Peyer's patch (tissue), 4 donors: ENCODE data around the gene SUPT5H.
"Not testable (repeated sequence)": the region's sequence is repeated elsewhere in the genome, so short reads cannot be mapped to it uniquely, and the experiment has no call there.

Source experiments
- POLR2A ChIP-seq, 2 donors: fragments of 450-650 bp; IDR thresholded peaks; one replicate each; pipeline ENCODE4 v1.5.1; 2017; ENCODE audit warnings: antibody characterized with exemption in 2 of 2, mild to moderate bottlenecking in 2 of 2, moderate library complexity in 2 of 2
- TF ChIP-seq, protein P1 (sequence below), 6 experiments: fragments of 450-650 bp in 4 of 6; fragments of 200-600 bp in 2 of 6; sonication (generic) in 1 of 6; IDR thresholded peaks; one replicate each; pipeline ENCODE4 v1.5.1; 2017 to 2019; ENCODE audit warnings: antibody characterized with exemption in 6 of 6, mild to moderate bottlenecking in 3 of 6, moderate library complexity in 1 of 6

DNA sequence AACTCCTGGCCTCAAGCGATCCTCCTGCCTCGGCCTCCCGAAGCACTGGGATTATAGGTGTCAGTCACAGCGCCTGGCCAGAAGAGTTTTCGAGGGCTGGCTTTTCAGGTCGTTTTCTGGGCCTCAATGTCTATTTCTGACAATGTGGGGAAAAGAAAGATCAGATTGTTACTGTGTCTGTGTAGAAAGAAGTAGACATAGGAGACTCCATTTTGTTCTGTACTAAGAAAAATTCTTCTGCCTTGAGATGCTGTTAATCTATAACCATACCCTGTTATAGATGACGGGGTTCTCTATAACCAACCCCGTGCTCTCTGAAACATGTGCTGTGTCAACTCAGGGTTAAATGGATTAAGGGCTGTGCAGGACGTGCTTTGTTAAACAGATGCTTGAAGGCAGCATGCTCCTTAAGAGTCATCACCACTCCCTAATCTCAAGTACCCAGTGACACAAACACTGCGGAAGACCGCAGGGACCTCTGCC lies 34.0 kb downstream of the SUPT5H start:
- TF ChIP-seq, protein P1, sequence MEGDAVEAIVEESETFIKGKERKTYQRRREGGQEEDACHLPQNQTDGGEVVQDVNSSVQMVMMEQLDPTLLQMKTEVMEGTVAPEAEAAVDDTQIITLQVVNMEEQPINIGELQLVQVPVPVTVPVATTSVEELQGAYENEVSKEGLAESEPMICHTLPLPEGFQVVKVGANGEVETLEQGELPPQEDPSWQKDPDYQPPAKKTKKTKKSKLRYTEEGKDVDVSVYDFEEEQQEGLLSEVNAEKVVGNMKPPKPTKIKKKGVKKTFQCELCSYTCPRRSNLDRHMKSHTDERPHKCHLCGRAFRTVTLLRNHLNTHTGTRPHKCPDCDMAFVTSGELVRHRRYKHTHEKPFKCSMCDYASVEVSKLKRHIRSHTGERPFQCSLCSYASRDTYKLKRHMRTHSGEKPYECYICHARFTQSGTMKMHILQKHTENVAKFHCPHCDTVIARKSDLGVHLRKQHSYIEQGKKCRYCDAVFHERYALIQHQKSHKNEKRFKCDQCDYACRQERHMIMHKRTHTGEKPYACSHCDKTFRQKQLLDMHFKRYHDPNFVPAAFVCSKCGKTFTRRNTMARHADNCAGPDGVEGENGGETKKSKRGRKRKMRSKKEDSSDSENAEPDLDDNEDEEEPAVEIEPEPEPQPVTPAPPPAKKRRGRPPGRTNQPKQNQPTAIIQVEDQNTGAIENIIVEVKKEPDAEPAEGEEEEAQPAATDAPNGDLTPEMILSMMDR (IDR thresholded peaks at IDR 0.05), result not testable (repeated sequence)
- TF ChIP-seq POLR2A (IDR thresholded peaks at IDR 0.05), result not testable (repeated sequence)
